C1 segment of cervical spinal cord (tissue), 14 donors: ENCODE measurements around the gene RNF150.
"Not testable (repeated sequence)": the region's sequence is repeated elsewhere in the genome, so short reads cannot be mapped to it uniquely, and the experiment has no call there.

Experiments
- DNase-seq, 14 donors: peaks; one replicate each; lab custom pipeline; 2025; lab: John Stamatoyannopoulos, UW

RNF150 gene

DNA sequence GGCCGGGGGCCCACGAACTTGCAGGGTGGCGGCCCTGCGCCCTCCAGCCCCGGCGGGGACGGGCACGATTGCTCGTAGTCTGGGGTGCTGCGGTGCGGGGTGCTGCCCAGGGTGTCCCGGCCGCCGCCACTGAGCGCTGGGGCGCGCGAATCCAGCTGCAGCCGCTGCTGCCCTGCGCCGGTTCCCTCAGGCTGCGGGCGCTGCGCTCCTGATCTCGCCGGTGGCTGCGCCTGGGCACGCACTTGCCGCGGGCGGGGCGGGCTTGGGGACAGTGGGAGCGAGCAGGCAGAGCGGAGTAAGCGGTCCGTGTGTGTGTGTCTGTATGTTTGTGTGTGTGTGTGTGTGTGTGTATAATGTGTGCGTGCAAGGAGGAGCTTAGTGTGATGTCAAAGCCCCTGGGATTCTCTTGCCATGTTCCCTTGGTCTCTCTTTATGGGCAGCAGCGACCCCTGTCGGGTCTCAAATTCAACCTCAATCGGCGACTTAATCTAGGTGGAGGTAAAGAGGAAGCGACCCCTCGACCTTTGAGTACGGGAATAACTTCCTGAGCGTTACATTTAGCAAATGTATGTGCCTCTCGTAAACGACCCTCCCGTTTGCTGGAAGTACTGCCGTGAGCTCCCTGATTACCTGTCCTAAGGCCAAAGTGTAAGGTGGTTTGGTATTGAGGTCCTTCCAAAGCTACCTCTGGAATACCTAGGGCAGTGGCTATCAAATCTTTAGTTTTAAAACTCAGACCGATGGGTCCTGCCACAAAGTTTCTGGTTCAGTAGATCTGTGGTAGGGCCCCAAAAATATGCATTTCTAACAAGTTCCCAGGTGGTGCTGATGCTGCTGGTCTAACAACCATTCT lies at the start of gene RNF150:
Gene RNF150 (minus strand): TSS at position 324 of the 853 bp plus-strand sequence.
- peak; percentile 30 to 94 (median 70) for DNase-seq

DNA sequence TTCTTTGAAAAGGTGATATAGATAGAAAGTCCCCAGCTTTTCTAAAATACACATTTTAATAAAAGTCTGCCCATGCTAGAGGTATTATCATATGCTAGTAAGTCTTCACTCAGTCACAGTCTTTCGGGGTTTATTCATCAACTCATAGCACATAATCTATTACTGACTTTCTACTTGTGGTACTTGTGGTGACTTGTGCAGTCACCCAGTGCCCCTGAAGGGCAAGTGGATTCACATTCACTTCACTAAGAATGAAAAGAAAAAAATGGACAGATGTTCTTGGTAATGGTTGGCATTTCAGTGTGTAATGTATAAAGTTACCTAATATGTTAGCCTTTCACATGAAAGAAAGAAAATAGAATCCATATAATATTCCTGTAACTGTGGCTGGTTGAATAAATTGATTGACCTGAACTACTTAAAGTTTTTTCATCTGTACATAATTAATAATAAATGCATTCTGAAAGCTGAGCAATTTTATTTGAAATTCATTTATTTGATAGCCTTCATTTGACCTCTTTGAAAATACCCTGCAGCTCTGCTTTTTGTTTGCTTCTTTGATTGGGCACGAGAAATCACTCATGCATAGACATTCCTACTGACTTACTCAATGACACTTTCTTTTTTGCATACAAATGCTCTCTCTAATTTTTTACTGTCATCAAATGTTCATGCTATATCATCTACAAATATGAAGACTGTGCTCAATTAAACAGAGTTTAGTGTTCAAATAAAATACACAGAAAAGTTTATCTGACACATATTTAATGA lies 47.9 kb upstream of the RNF150 start:
- DNase-seq: no peak

DNA sequence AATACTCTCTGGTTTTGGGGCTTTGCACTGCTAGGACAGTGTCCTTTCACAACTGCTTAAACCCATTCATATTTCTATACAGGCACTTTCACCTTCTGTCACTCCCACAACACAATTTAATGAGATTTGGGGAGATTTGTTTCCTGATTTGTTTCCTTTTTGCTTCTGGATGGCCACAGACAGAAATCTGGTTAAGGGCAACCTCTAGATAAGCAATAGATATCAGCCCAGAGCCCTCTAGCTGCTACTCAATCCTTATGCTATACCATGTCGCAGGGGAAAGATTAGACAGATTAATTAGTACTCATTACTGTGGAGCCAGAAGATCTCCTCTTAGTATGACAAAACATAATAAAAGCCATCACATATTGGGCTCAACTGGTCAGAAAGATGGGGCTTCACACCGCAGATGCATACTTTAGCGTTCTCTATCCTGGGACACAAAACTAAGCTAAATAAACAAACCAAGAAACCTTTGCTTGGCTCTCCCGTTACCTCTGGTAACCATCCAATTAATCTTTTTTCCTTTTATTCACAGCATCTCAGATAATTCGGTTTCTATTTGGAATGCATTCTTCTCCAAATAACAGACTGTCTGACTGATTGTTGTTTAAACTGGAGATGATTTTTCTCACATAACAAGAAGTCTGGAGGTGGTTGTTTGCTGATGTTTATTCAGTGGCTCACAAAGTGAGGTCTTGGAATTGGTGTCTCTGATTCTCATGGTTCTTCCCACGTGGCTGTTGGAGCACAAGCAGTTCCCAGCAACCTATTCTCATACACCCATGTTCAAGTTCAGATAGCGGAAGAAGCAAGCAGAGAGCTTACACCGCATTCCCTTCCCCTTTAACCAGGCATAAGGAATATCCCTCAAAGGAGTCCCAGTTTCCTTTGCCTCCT lies 46.5 kb upstream of the RNF150 start:
- no peak for DNase-seq

DNA sequence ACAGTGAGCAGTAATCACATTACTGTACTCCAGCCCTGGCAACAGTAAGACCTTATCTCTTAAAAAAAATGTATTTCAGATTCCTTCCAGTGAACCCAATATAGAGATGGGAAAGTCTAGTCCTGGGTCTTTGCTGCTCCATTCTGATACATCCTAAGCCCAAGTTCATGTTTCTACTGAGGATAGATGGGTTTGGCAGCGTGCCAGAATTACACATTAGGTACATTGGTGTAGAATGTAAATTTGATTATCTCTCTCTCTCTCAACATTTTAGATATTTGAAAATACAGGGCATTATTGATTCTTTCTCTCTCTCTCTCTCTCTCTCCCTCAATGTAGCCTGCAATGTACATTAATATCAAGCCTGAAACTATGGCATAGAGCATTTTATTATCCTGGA lies 43.9 kb upstream of the RNF150 start:
- DNase-seq: no peak

DNA sequence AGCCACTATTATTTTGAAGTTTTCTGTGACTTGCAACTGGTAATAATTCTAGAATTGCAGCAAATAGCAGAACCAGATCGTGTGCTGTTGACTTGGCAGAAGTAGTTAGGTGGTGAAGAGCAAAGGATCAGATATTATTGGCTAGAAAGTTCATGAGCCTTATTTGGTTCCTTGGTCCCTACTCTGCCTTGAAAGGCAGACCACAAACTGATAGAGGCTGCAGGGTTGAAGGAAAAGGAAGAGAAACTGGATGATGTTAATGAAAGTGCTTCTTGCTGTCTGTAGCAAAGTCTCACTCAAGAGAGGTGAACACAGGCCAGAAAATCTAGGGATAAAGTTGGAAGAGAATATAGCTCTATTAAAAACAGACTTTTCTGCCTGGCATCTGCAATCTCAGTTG lies 41.2 kb upstream of the RNF150 start:
- DNase-seq: no peak

DNA sequence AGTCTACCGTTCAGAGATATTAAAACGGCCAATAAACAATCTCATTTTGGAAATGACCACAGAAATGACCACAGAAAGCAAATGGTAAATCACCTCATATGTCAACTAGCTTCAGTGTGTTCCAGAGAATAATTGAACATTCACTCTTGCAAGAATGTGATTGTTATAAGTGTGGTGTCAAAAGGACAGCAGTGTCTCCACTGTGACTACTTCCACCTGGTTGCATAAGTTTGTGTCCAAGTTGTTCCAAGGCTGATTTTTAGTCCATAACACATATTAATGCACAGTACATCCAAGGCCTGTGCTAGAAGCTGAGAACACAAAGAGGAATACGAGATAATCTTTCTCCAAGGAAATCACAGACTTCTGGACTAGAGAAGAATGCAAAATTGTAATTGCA lies 37.4 kb upstream of the RNF150 start:
- DNase-seq: no peak

DNA sequence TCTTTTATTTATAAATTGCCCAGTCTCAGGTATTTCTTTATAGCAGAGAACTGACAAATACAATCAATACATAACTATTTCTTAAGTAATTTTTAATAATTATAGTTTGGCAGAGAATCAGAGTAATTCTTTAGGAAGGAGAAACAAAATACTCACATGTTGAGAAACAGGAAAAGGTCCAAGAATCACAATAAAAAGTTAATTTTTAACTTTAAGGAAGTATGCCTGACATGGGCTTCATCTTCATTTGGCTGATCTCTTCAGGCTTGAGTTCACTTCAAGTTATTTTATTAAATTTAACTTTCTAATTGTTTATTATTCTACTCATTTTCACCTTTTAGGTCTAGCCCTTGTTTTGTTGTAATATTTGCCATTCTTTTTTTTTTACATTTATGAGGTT lies 36.1 kb upstream of the RNF150 start:
- DNase-seq: no peak

DNA sequence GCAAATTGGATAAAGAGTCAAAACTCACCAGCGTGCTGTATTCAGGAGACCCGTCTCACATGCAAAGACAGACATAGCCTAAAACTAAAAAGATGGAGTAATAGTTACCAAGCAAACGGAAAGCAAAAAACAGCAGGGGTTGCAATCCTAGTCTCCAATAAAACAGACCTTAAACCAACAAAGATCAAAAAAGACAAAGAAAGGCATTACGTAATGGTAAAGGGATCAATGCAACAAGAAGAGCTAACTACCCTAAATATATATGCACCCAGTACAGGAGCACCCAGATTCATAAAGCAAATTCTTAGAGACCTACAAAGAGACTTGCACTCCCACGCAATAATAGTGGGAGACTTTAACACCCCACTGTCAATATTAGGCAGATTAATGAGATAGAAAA lies 31.7 kb upstream of the RNF150 start:
- not testable (repeated sequence) for DNase-seq

DNA sequence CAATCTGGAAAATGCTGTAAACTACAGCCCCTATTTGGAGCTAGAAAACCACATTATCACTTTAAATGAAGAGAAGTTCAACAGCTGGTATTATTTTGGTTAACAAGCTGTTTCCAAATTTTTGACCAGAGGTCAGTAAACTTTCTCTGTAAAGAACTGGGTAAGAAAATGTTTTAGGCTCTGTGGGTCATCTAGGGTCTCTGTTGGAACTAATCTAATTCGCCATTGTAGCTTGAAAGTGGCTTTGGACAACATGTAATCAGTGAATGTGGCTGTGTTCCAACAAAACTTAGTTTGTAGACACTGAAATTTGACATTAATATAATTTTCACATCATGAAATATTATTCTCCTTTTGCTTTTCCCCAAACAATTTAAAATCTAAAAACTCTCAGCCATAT lies 25.8 kb upstream of the RNF150 start:
- DNase-seq: no peak

DNA sequence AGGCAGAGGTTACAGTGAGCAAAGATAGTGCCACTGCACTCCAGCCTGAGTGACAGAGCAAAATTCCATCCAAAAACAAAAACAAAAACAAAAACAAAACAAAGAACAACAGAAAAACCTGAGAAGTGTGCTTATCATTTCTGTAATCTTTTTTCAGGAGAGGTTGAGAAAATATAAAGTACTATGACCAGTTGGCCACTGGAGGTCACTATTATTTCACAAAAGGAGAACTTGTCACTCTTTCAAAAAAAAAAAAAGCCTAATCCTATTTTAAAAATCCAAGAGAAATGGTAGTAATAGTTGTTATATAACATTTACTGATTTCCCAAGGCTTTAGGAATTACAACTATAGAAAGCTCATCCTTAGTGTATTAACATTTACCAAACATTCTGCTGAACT lies 24.9 kb upstream of the RNF150 start:
- no peak for DNase-seq

DNA sequence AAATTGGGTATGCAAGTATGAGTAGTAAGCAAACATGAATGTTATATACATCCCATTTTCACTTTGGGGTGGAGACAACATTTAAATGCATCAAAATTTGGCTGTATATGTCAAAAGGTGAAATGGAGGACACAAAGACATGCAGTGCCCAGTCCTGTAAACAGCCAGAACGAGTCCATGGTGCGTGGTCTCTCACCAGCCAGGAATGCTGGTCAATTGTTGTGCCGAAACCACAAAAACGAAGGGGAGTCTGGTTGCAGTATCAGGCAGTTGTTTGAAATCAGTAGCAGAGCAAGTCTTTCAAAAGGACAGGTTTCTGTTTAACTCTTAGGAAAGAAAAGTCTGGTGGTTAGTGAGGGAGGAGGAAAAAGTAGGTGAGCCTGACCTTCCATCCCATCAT lies 22.3 kb upstream of the RNF150 start:
- DNase-seq: no peak

DNA sequence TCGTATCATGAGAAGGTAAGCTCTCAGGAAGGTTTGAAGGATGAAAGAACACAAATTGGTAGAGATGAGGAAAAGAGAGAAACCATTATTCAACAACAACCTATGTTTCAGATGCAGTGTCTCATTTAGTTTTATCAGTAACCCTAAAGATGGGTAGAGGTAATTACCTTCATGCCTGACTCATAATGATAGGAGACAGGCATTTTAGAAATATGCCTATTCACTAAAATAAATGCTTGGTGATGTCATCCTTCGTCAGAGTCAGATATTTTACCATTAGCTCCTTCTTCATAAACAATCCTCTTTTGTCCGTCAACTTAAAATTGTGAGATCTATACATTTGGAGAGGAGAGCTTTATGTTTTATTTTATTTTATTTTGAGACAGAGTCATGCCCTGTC lies 21.5 kb upstream of the RNF150 start:
- no peak for DNase-seq

DNA sequence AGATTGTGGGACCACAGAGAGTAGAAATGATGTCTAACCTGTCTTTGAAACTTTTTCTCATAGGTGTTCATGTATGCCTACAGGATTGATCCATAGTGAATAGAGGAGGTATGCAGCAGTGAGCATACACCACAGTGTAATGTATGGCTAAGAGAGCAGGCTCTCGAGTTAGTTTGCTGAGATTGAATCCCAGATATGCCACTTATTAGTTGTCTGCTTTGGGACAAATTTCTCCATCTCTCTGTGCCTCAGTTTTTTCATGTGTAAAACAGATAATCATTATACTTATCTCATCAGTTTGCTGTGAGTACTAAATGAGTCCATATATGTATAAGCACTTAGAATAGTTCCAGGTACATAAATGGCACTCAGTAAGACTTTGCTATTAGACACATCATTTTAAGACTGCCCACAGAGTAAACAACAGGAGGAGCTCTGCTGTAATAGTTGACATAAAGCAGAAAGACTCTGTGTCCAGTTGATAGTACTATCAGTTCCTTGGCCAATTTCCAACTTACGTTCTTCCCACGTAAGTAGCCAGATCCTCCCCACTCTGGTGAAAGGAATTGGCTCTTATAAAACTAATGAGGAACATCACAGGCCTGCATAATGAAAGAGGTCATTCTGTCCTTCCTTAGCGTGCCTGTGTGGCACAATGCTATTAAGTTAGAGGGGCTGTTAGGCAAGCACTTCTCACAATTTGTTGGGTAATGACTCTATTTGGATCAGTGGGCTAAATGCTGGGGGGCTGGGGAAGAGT lies 20.7 kb upstream of the RNF150 start:
- no peak for DNase-seq

DNA sequence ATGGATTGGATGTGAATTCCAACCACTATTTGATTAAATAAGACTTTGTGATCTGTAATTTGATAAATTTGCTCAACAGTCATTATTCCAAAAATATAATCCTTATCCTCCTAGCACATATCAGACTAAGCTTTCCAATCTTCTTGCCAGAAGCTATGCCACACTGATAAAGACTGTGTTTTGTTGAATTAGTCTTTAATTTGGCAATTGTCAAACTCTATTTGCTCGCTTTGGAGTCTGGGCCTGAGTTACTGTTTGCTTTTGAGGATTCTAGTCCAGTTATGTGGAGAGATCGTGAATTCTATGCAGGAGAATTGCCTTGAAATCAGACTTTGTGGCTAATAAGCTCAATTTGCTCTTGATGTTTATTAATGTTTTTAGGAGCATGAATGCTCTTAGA lies 10.9 kb upstream of the RNF150 start:
- no peak for DNase-seq

DNA sequence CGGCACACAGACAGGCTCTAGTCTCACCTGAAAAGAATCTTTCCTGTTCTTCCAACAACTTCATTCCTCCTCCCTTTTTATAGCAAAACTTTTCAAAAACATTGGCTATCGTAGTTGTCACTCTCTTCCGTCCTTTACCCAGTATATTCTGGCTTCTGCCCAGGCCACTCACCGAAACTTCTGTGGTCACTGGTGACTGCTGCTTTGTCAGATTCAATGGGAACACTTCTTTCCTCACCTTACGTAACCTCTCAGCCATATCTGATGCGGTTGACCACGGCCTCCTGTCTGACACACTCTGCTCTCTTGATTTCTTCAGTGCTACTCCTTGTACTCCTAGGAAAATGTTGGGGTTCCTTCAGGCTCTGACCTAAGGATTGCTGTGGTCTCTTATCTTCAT lies 9.2 kb upstream of the RNF150 start:
- DNase-seq: peak in 1 of 14 donors; percentile 3

DNA sequence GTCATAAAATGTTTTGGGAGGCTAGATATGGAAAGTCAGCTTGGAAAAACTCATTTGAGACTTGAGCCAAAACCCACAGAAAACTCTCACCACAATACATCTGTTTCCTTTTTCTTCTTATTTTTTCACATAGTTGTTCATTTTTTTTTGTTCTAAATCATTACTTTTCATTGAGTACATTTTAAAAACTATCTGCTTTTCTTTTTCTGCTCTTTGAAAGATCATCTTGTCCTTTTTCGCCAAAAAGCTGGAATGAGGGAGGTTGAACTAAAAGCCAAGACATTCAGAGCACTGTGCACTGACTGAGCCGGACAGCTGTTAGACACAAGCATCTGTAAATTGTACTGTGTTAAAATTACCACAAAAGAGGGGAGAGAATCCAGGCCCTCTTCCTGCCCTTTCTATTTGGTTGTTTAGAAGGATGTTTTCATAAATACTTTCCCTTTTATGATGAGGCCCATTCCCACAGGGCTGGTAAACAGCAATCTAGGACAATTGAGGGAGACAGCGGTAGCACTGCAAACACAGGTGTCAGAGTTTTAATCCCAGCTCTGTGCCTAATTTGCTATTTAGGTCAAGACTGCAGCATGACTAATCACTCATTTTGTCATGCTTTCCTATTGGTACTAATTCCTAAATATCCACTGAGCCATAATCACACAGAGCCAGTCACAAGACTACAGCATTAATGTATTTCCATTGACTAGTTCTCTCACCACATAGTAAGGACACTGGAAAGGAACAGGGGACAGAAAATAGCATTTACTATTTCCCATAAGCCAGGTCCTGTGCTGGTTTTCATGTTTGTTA lies 7.3 kb upstream of the RNF150 start:
- no peak for DNase-seq

DNA sequence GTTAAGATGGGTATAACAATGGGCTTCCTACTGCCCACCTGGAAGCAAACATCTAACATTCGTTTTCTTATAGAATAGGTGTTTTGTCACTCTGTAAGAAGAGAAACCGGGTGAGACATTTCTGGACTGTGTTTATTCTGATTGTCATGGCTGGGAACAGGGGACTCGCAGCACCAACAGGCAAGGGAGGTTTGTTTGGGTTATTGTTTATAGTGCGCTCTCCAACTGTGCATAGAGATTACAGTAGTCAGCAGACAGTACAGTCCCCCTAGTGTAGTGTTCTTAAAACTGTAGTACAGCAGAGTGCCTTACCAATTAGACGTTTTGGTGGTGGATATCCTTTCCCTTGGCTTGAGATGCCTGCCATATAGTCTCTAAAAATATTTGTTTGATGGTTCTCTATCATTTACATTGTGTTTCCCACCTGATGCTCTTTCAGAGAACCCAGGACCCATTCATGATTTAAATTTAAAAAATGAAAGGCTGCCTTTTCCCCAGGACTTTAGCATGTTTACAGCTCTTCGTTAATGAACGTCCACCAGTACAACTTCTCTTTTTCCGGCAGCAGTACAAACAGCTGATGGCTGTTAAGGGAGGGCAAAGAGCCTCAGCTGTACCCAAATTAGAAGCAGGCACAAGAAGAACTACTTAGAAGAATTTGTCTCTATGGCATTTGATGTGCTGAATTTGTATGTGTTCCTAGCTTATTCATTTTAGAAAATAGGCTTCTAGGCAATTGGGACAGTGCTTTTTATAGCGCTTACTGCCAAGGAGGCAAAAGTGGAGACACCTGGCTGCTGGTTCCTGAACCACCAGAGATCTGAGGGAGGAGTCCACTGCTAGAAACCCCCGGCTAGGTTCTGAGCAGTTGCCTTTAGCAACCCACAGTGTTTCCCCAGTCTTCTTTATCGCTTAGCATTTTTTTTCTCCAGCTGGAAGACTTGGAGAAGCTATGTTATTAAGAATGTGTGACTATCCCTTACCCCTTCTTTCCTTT lies 1.0 kb upstream of the RNF150 start:
- peak in 2 of 14 donors; percentile 2 to 4 for DNase-seq

DNA sequence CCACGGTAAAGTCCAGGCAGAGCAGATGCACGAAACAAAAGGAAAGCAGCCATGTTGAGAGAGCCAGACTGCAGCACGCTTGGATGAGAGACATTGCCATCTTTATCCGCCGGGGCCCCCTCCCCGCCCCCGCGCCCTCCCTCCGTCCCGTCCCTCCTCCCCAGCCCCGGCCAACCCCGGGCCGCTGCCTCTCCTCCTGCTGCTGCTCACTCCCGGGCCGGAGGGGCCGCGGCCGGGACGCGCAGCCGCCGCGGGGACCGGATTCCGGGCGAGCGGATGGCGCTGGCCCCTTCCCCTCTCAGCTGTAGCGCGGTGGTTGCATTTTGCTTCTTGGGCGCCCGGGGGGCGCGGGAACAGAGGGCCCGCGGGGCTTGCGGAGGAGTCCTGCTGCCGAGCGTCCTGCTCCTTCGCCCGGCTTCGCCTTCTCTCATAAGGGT lies 542 bp downstream of the RNF150 start:
- peak in 9 of 14 donors; percentile 32 to 66 (median 53) for DNase-seq
